Measurements from ENCODE around the gene RARB.

Gene RARB

DNA sequence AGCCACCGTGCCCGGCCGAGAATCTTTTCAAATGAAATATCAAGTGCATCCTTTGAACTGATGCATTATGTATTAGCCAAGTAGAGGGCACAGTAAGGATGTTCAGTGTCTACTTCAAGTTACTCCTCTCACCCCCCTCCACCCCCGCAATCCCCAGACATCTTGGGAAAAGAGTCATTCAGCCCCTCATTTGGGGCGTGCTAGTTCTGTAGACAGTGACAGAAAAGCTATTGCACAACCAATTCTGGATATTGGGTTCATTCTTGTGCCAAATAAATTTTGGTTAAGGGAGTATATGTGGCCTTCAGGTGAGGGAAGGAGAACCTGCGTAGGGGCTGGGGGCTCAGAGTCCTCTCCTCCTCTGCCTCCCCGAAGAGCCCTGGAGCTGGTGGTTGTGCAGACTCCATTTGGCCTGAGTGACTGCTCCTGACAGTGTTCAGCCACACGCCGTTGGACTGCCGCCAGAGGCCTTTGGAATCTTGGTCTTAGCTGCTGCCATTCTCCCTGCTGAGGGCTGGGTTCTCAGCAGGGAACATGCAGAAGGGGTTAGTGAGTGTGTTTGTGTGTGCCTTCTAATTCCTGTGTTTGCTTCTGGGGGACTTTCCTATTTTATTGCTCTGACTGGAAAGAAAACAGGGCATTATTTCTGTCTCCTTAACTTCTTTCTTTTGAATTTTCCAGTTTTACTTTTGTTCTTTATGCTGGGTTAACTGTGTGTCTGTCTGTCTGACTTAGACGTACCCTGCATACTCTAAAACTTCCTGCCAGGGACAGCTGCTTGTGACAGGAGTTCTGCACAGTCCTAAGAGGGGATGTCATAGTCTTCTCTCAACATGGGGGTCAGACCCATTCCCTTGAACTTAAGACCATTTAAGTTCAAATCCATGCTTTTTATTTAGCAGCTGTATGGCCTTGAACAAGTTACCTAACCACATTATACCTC is 21.0 kb downstream of the RARB start:
- DNase-seq, result peak; percentile 93

DNA sequence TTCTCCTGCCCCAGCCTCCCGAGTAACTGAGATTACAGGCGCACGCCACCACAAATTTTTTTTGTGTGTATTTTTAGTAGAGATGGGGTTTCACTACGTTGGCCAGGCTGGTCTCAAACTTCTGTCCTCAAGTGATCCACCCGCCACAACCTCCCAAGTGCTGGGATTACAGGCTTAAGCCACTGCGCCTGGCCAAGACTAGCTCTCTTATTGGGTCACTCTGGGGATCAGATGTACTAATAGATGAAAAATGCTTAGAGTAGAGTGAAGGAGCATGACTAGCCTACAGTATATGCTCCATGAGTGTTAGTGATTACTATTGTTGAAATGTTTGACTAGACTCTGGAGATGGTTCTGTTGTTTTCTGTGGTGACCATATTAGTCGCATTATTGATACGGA is 21.8 kb downstream of the RARB start:
- no peak for DNase-seq

DNA sequence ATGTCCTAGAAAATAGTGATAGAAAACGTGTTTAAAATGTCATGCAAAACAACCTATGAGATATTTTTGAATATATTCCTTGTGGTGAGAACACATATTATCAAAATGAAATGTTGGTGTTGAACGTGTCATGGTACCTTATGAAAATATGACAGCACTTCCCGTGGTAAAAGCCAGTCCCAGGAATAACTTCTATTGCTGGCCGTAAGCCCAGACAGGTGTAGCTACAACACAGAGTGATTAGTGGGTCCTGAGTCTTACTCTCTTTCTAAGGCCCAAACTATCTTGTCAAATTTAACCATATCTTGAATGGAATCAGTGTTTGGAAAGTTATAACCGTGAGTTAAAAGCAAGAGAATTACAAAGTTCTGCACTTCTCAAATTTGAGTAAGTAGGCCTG is 24.1 kb downstream of the RARB start:
- no peak for DNase-seq

DNA sequence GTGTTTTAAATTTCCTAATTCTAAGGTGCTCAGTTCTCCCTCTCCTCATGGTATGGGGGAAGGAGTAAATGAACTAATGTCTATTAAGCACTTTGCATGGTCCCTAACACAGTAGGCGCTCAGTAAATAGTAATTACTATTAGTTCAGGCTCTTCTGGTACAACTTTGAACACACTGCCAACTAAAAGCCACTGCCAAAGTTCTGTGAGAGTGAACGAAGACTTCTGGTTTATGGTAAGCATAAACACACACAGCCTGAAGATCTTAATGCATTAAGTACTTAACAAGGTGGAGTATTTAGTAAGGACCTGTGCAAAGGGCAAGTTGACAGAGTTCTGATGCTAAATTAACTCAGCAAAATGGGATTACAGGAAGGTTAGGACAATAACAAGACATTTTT is 24.7 kb downstream of the RARB start:
- DNase-seq, result no peak

DNA sequence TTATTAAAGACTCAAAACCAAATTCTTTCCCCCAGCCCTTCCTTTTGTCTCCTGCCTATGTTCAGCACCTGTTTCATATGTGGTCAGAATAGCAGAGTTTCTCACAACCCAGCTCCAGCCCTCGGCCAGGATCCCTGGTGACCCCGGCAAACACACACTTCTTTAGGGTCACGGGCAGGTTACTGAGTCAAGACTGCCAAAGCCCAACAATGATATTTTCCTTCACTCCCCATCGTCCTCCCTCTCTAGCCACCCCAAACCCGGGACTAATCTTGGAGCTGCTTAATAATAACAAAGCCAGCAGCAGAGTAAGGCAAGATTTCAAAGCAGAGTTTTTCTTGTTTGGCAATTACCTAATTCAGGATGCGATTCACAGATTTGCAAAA is 25.5 kb downstream of the RARB start:
- no peak for DNase-seq

DNA sequence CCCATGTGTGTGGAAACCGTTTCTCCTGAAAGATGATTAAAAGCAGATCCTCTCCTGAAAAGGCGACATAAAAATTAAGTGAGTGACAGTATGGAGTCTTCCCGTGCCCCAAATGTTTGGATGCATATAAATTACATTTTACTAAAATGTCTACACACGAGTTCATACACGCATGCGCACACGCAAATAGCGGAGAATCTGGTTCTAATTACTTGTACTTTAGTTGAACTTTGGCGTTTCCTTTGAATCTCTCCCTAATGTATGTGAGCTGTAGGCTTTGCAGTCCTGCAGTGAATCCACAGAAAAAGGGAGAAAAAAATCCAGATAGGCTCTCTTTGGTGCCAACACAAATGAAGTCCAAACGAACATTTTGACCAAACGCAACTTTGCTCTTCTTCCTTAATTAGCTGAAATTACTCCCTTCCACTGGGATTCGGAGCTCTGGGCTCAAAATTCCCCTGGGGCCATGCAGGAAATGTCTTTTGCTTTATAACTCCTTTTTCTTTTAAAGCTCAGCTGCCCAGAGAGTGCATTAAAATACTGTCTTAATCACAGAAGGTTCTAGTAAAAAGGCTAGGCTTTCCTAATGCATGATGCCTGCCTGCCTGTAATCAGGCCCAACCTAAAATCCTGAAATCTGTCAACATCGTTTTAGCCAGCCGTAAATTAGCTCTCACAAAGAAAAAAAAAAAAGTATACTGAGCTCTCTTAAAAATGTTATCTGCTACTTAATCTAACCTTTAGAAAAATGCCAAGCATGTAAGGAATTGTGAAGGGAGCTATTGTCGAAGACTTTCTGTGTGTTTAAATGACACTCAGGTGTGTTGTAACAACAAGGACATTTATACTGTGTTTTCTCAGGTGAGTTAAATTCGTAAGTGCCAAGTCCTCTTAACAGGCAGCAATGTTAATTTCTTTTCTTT is 26.2 kb downstream of the RARB start:
- peak; percentile 95 for DNase-seq

DNA sequence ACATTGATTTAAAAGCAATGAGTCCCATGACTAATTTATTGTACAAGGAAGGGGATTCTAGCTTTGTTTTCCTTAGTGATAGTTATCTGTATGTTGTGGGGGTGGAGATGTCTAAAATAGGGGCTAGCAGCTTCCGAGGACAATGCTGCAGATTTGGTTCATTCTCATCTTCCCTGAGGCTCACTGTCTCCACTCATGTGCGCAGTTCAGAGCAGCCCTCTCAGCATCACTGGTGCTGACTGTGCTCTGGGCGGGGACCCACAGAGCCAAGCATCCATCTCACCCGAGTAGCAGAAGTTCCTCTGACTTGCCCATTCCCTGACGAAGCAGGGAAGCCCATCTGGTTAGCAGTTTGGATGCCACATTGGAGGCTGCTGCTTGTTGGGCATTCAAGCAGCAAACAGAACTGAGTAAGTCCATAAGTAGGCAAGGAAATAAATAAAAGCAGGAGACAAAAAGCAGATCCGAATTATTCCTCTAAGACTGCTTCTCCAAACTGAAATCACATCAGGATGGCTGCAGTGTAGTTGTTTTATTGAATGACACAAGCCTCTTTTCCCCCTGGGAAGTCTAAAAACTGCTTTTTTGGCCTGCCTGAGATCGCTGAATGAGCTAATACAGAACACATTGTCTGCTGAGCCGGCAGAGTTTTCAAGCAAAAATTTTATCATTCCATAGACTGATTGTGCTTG is 27.5 kb downstream of the RARB start:
- DNase-seq, result peak; percentile 83

DNA sequence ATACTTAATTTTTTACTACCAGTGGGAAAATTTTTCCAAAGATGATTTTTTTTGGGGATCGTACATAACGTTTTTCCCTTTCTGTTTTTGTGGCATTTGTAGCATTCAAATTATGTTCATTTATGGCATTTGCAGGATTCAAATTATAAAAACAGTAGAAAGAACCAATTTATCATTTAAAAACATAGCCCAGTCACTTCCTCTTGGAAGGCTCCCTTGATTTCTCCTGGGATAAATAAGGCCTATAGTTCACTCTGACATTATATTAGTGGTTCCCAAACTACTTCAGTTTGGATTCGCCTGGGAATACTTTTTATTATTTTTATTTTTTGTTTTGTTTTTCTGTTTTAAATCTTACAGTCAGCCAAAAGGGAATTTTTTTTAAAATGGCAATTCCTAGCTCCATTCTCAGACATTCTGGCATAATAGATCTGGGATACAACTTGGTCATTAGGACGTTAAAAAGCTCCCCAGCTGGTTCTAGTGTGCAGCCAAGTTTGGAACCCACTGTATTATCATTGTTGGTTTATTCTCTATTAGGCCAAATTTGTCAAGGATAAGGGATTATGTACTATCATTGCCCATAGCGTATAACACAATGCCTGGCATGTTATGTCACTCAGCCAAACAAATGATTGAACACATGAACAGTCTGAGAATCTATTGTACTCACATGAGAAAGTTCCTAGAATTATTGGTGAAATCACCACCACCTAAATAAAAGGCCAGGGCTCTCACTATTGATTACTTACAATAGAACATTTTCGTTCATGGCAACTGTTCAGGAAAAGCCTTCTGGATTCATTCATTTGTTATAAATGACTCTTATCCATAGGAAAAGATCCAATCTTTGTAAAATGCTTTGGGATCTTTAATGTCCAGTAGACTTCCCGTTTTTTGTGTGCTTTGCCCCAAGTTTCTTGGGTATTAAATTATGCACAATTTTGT is 28.9 kb downstream of the RARB start:
- DNase-seq, result no peak

DNA sequence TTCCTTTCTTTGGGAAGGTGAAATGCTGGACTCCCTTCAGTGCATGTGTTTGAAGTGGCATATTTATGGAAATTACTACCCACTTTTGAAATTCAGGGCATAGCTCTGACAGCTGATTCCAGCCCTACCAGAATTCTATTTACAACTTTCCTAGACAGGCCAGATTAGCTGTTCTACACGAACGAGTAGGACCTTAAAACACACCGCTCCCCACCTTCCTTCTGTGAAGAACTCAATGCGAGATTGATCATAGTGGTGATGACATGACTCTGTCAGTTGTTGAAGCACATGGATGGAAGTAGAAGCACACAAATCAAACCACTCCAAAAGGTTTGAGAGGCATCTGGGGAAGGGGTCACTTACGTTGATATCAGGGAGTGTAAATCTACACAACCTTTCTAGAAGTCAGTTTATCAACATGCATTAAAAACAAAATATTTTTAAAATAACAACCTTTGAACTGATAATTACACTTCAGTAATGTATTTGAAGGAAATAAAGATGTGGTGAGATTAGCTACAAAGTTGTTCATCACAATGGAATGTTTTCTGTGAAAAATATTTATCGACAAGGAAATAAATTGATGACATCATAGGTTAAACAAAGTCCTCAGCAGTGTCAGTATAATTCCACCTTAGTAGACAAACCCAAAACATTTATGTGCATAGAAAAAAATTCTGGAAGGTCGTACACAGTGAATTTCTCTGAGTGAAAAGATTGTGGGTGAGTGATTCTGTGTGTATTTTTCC is 29.8 kb downstream of the RARB start:
- DNase-seq, result peak; percentile 69

DNA sequence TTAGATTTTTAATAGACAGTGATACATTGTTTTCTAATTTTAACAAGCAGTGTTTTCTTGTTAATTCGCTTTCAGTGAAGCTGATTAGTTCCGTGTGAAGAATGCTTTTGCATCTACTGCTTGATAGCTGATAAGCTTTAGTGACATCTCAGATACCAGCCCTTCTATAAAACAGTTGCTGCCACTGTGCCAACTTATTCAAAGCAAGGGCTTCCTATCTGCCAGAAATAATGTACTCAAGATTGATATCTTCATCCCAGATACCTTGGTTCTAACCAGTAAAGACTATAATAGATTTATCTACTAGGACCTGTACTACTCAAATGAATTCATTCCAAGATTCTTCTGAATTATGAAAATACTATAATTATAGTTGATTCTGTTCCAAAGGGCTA is 30.4 kb downstream of the RARB start:
- DNase-seq, result no peak

DNA sequence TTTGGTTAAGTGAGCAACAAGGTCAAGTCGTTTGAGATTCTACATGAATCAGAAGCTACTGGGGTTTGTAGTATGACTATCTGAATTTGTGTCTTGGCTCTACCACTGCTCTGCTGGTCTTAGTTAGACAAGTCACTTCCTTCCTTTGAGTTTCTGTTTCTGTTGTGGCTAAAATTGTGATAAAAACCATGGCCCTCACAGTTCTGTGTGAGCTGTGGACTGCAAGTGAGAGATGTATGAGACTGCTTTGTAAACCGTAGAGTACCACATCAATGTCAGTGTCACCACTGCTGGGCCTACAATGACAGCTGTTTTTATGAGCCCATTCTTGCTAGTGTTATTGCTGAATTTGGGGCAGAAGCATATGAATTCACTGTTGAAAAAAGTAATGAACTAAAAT is 32.7 kb downstream of the RARB start:
- no peak for DNase-seq

DNA sequence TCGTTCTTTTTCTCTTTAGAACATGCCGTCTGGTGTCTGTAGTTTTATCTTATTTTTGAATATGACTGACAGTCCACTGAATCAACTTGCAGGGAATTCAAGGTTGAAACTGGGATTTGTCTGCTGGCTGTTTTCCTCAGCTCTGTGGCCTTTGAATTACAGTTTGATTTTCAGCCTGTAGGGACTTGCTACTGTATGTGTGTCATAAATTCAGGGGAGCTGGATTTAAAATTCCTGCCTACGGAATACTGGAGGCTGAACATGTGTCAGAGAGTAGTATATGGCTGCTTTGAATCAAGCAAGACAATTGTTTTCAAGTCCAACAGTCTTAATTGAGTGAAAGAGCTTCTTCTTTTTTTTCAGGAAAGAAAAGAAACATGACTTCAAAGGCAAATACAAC is 33.9 kb downstream of the RARB start:
- DNase-seq, result no peak

DNA sequence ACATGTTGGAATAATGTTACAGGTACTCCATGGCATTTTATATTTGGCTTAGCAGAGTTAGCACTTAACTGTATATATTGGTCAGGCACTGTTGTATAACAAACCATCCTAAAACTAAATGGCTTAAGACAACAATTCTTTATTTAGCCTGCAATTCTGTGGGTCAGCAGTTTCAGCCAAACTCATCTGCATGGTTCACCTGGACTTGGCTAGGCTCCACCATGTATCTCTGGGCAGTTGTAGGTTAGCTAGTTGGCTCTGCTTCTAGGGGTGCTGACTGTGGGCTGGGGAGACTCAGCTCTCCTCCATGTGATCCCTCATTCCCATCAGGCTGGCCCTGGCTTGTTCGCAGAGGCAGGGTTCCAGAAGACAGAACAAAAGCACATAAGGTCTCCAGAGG is 34.4 kb downstream of the RARB start:
- no peak for DNase-seq

DNA sequence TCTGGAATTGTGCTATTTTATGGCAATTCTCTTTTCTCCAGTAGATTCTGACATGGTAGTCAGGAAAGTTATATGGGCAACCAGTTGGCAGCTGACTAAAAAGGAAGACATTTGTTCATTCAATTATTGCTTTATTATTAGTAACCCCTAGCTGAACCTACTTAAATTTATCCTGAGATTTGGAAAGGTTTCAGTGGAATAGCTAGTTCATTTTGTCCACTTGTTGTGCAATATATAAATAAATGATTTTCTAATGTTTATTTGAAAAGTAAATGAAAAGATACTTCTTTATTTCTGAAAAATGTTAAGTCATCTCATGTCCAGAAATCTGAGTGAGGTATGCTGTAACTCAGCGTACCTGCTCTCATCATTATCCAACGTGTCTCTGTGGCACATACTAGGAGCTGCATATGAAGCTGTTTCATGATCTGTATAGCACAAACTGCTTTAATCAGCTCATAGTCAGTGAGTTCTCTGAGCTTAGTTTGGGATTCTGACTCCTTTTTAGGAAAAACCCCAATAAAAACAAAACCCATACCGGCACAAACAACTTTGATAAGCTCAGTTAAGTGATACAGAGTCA is 35.9 kb downstream of the RARB start:
- DNase-seq, result no peak

DNA sequence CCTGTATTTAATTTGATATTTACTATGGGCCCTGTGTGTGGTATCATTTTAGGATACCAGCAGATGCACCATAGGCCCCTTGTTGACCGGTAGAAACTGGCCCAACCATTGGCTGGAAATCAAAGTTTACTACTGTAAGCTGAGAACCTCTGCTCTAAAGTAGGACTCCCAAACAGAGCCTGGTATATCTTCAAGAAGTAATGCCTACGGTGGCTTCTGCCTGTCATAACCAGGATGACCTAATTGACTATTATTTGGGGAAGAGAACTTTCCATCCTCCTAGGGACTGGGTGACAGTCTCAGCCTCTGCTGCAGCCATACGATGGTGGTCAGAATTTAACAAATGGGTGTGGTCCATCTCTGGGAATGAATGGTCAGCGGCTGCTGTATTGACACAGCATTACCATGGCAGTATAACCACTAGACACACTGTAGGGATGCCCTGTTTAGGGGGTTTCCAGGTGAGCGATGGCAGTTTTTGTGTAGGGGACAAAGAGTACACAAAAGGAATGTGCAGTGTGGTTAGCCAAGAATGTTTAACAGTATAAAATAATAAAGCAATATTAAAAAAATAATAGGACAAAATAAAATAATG is 37.3 kb downstream of the RARB start:
- DNase-seq, result no peak

DNA sequence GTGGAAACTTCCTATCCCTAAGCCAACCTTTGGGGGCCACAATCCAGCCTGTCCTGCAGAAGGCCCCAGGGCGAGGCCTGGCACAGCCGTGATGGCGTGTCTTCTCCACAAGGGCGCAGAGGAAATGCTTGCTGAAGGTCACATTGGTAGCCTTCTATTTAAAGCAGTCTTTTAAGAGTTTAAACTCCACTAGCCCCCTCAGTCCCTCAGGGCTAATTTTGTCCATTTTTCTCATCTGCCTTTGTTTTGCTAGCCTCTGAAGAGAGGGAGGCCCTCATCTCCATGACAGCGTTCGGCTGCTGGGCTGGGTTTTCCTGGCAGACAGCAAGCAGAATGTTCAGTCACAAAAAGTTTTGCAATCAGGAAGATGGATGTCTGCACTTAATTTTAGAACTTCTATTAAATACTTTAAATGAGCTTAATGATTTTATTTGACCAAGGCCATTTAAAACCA is 40.8 kb downstream of the RARB start:
- DNase-seq, result peak; percentile 77

DNA sequence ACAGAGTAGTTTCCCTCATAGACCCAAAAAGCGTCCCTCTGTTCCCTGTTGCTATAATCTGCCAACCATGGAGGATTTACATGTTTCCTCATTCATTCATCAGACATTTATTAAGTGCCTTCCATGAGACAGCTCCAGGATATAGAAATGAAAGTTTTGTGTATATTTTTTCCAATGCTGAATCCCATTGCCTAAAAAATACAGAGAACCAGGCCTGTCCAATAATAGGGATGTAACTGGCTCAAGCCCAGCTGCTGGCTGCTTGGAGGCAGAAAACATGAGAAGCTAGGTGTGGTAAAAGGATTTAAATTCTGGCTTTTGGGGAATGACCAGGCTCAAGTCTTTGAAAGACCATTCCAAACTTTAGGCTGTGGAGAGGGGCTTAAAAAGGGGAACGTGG is 41.5 kb downstream of the RARB start:
- no peak for DNase-seq

DNA sequence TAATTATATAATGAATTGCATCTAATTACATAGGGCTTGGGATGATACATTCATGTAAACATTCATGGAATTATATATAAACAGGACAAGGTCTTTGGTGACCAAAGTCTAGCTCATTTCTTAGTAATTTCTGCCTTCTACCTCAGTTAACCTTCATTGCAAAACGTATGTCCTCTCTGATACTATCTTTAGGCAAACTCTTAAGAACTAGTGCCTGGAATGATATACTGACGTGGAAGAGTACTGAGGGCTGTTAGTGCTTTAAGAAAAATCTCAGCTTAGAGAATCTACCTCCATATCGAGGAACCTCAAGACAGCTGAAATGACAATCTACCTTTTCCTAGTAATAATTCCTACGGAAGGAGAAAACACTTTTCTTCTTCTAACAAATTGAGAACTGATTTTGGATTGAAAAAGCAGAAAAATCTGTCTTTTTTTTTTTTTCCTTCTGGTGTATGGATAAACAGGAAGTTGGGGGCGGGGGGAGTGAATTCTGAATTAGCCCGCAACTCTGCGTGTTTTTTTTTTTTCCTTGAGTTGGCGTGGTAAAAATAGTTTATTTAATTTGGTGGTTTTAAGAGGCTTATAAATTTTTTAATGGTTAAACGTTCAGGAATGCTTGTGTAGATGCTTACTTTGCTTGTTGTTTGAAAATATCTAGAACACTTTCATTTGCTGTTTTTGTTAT is 43.2 kb downstream of the RARB start:
- DNase-seq, result peak; percentile 68

DNA sequence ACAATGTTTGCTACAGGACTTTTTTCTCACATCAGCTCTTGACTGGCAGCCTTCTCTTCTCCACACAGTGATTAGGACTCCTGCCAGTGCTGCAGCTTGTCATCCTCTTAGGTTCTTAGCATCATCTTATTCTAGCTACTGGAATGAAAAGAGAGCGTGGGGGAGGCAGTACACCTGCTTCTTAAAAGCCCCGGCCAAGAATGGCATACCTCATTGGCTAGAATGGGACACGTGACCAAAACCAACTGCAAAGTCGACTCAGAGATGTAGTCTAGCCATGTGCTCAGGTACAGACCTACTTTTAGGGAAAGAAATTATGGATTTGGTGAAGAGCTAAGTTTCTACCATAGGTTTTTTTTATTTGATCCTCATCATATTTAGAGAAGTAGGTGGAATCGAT is 44.1 kb downstream of the RARB start:
- no peak for DNase-seq

DNA sequence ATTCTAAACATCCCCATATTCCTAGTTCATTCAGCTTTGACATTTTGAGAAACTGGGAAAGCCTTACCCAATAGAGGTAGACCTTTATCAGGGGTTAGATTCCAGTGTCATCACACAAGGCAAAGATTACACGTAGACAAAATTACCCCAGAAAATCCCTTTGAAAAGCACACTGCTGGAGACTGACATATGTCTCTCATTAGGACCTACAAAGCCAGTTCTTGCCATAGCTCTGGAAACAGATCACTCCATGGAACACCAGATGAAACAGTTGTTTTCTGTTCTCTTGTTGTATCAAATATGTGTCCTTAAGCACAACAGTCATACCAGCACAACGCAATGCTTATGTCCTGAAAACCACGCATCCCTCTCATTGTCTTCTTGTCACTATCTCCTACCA is 44.7 kb downstream of the RARB start:
- no peak for DNase-seq
